ENCODE results near the gene SLC7A5.
"Not testable (repeated sequence)": the region's sequence is repeated elsewhere in the genome, so short reads cannot be mapped to it uniquely, and the experiment has no call there.

The SLC7A5 gene

DNA sequence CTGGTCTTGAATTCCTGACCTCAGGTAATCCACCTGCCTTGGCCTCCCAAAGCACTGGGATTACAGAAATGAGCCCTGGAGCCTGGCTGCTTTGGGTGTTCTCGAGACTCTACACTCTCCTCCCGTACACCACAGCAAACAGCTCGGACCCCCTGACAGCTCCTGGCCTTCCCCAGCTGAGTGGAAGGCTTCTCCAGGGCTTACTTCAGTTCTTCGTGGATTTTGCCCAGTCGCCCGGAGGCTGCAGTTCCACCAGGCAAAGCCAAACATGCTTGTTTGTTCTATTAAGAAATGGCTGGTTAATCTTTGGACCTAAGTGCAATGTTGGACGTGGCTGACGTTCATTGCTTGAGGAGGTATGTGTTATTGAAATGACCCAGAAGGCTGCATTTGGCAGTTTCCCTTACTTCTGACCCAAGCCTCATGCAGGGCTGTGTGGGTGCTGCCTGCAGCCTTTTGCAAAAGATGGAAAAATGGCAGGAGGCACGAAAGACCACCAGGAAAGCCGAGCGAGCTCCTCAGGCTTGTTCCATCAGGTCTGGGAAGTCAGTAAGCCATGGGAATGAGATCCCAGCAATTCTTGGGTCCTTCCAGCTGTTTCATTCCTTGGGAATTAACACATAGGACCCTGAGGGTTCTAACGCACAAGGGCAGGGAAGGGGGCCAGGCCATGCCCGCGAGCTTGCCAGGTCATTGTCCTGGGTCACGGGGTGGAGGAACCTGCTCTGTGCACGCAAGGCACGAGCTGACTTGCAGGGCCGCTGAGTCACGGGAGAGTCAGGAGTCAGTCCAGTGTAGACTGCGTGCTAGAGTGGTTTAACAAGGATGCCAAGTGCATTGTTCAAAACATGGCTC, 79.6 kb downstream of the SLC7A5 start:
- no peak for DNase-seq

DNA sequence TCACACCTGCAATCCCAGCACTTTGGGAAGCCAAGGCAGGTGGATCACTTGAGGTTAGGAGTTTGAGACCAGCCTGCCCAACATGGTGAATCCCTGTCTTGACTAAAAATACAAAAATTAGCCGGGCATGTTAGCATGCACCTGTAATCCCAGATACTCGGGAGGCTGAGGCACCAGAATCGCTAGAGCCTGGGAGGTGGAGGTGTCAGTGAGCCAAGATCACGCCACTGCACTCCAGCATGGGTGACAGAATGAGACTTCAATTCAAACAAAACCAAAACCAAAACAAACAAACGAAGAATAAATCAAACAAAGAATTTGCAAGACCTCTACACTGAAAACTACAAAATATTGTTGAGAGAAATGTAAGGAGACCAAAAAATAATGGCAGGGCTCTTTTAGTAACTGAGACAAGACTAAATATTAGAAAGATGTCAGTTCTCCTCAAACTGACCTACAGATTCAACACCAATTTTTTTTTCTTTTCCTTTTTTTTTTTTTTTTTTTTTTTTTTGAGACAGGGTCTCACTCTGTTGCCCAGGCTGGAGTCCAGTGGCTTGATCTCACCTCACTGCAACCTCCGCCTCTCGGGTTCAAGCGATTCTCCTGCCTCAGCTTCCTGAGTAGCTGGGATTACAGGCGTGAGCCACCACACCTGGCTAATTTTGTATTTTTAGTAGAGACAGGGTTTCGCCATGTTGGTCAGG, 80.4 kb downstream of the SLC7A5 start:
- DNase-seq: not testable (repeated sequence)

DNA sequence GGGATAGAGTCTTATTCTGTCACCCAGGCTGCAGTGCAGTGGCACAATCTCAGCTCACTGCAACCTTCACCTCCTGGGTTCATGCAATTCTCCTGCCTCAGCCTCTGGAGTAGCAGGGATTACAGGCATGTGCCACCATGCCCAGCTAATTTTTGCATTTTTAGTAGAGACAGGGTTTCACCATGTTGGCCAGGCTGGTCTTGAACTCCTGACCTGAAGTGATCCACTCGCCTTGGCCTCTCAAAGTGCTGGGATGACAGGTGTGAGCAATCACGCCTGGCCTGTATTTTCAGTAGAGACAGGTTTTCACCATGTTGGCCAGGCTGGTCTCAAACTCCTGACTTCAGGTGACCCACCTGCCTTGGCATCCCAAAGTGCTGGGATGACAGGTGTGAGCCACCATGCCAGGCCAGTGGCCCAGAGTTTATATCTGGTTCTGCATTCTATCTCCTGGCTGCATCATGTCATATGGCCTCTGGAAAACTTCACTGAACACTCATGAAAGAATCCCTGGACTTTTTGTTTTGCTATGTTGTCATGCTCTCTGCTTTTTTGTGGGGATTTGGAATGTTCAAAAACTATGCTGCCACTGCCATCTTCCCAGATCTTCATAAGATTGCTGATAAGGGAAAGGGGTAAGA, 81.7 kb downstream of the SLC7A5 start:
- DNase-seq: not testable (repeated sequence)

DNA sequence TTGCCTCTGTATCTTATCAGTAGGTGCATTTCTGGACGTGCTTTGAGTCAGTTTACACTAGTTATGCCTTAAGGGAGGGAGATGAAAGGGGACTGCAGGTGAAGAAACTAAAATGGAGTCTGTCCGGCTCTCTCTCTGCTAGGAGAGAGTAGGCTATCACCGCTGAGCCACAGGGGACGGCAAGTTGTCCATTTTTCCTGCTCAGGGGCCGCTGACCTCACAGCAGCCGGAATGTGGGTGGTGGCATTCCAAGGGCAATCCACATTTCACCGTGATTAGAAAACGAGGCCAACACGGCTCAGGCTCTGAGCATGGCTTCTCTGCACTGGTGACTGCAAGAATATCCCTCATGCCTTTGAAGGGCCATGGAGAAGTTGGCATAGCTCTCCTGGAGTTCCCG, 84.5 kb downstream of the SLC7A5 start:
- no peak for DNase-seq

DNA sequence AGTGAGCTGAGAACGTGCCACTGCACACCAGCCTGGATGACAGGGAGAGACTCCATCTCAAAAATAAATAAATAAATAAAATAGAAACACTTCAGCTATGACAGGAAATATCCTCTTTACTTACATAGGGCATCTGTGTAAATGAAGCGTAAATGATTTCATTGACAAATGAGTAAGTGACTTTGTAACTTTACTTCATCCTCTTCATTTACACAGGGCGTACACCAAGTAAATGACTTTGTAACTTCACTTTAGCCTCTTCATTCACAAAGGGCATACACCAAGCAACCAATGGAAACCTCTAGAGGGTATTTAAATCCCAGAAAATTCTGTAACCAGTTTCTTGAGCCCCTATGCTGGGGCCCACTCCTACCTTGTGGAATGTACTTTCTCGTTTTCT, 87.3 kb downstream of the SLC7A5 start:
- no peak for DNase-seq

DNA sequence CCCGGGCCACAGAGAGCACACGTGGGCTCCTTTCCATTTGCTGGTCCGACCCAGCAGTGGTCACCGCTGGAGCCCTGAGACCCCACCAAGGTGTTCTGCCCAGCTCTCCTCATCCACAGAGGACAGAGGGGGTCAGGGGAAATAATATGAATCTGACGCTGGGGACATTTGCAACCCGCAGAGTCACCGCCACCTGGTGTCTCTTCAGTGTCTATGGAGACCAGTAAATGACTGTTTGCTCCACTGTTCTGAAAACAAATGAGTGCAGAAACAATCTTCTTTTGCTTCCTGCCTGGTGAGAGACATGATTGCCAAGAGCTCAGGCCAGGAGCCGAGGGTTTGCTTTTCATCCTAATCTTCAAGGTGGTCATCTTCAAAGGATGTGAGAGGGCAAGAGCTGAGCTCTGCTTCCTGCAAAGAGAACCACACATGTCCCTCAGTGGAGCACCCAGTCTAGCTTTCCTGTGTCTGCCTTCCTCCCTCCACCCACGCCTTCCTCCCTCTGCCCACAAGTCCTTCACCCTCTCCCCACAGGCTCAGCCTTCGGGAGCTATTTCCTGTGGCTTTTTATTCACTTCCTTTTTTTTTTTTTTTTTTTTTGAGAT, 88.8 kb downstream of the SLC7A5 start:
- DNase-seq: peak; percentile 49

All from CD4-positive, alpha-beta T cell treated with Interleukin-4 for 4 hours (primary cell).